ENCODE measurements around the gene POLD2.

Gene POLD2

DNA sequence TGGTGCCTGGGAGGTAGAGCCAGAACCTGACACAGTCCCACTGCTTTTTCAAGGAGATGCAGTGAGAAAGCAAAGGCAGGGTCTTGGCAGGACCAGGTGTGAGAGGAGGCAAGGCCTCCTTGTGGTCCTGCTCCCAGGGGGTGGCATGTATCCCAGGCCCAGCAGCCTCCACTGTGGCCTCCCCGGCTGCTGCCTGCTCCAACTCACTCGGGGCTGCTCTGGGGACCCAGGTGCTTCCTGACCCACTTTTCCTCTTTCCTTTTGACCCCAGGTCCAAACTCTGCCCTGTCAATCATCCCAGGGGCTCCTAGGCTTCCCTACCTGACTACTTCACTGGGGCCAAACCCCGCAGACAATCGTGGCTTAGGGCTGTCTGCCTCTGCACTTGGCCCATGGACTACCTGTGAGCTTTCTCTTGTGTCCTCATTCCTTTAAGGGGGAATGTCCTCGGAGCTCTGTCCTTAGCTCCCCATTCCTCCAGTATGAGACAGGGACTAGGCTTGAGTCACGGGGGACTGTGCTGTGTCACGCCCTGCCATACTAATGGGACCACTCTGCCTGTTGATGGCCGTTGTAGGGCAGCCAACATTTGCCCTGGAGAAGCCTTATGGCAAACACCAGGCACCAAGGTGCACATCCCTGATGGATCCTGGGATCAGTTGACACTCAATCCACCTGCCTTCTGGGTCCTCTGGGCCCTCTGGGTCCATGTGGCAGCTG, 20.3 kb downstream of the POLD2 start:
- no peak for DNase-seq (ENCODE audit: low read depth in 2 of 2)

DNA sequence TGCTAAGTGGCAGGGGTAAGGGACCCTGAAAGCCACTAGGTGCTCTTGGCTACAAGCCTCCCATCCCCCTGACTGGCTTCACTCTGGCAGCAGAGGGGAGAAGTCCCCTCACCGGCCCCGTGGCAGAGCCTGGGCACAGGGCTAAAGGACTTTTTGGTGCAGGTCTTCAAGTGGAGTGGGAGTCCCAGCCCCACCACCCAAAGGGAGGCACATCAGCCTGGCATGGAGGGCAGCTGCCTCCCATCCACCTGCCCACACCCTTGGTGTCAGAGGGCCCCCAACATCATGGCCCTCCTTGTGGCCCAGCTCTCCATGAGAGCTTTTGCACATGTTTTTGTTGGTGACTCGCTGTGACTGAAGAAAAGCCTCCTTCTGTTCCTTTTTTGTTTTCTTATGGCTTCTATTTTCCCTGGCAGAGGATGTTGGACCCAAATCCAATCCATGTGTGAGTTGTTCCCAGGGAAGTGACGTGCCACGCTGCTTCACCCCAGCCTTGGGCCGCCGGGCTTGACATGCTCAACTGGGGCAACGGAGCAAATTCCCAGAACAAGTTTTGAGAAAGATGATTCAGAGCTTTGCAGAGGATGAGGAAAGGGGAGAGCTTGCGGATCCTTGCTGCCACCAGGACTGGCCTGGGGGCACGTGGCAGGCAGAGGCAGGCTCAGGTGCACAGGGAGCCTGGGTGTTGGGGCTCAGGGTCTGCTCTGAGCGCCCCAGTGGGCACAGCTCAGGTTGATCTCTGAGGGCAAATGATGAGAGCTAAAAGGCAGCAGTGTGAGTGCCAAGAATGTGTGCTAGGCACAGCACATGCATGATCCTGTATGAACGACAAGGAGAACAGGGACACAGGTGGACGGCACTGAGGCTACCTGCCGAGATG, 21.1 kb downstream of the POLD2 start:
- DNase-seq (ENCODE audit: low read depth in 2 of 2), result no peak

DNA sequence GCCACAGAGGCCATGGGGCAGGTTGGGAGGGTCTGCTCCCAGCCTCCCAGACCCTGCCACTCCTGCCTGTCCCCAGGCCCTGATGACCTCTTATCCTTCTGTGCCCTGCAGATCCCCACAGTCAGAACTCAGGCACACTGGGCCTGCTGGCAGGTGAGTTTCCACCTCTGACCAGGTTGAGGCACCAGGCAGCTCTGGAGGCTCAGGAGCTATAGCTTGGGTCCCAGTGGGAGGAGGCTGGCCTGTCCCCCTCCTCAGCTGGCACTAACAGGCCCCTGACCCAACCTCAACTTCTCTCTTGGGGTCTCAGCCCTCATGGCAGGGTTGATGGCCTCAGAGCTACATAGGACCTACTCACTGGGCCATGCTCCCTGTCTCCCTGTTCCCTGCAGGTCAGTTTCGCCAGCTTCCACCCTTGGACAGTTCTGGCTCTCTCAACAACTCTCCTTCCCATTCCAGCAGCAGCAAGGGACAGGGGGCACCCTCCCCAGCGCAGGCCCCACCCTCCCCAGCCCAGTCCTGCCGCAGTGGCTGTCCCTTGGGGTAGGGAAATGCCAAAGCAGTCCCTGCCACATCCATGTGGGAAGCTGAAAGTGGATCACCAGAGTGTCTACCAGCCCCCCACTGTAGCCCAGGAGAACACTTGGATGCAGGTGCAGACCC, 21.9 kb downstream of the POLD2 start:
- no peak for DNase-seq (ENCODE audit: low read depth in 2 of 2)

DNA sequence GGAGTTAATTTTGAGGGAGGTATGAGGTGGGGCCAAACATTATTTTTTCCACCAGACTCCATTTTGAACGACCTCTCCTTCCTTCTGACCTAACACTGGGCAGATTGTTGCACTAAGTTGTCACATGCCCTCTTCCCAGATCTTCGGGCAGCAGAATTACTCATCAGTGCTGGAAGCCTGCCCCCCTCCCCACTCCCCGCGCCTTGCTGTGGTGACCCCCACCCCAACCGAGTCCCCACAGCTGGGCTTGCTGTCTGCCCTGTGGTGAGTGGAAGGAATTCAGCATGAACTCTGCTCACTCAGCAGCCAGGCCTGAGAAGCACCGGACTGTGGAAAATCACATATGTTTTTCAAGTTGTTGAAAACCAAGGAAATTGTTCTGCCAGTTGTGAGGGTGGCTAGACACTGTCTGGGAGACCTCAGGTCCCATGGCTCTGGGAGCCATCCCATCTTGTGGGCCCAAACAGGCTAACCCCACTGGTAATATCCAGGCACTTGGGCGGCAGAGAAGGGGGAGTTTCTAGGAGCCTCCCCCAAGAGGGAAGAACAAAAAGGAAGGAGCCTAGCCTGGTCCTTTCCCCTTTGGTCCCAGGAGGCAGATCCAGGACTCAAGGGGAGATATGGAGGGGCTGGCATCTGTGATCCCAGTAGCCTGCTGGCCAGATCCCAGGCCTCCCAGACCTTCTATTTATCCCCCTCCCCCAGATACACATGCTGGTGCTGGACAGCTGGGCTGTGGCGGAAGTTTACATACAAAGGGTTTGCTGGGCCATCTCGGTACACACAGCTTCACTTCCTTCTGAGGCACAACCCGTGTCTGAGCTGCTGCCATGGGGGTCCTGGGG, 22.7 kb downstream of the POLD2 start:
- no peak for DNase-seq (ENCODE audit: low read depth in 2 of 2)

DNA sequence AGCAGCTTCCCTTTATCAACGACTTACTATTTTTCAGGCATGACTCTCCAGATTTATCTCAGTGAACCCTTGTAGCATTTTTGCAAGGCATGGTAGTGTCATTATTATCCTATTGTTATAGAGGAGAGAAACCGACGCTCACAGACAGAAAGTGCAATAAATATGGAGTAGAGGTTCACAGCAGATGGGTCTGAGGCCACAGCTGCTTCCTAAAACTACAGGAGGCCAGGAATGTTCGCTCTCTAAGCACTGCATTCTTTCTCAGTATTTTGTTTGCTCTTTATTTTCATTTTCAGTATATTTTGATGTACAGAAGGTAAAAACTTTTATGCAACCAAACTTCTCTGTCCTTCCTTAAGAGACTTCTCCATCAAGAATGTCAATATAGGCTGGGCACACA, 23.7 kb downstream of the POLD2 start:
- DNase-seq (ENCODE audit: low read depth in 2 of 2), result no peak

DNA sequence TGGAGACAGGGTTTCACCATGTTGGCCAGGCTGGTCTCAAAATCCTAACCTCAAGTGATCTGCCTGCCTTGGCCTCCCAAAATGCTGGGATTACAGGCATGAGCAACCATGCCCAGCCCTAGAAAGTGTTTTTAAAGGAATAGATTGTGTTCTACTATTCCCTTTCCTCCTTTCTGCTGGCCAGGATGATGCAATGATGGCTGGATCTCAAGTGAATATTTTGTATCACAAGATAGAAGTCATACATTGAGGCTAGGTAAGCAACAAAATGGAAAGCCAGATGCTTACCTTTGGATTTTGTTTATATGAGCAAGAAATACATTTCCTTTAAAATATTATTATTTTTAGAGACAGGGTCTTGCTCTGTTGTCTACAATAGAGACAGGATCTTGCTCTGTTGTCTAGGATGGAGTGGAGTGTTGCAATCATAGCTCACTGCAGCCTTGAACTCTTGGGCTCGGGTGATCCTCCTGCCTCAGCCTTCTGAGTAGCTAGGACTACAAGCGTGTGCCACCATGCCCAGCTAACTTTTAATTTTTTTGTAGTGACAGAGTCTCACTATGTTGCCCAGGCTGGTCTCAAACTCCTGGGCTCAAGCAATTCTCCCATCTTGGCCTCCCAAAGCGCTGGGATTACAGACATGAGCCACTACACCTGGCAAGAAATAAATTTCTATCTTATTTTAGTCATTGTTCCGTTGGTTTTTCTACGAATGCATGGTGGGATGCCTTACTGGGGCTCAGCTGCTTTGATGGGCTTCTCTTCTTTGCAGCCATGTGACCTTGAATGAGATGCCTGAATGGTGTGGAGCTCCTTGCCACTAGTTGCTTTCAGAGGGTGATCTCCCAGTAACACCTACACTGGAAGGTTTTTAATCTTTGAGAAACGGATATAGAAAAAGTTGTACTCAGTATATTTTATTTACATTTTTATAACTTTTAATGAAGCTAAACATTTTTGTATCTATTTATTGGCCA, 25.0 kb downstream of the POLD2 start:
- DNase-seq (ENCODE audit: low read depth in 2 of 2), result no peak

DNA sequence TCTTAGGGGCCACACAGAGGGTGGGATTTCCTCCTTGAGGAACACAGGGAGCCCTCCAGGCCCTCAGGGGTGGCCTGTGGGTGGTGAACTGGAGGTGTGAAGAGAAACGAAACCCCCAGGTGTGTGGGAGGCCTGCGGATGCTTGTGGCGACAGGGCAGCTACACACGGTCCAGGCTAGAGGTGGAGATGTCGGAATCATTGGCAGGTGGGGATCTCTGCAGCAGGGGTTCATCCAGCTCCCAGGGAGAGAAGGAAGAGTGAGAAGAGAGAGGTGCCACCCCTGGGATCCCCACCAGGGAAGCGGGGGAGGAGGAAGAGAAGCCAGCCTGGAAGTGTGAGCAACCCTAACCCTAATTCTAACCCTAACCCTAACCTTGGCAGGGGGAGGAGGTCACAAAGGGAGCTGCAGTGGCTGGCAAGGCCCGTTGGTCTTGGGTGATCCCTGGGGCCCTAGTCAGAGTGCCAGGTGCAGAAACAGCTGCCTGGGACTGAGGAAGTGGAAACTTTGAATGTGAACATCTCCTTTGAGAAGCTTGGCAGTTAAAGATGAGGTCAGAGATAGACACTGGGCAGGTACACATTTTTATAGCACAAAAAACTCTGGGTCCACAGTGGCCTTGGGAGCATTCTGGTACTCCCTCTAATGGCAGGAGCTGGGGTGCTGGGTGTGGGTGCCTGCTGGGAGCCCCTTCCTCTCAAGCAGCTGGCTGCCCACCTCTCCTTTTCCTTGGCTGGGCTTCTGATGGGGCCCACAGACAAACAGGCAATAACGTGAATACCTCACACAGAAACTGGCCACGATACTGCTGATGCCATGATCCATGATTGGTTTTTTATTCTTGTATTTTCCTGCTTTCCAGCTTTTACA, 26.1 kb downstream of the POLD2 start:
- DNase-seq (ENCODE audit: low read depth in 2 of 2), result no peak

DNA sequence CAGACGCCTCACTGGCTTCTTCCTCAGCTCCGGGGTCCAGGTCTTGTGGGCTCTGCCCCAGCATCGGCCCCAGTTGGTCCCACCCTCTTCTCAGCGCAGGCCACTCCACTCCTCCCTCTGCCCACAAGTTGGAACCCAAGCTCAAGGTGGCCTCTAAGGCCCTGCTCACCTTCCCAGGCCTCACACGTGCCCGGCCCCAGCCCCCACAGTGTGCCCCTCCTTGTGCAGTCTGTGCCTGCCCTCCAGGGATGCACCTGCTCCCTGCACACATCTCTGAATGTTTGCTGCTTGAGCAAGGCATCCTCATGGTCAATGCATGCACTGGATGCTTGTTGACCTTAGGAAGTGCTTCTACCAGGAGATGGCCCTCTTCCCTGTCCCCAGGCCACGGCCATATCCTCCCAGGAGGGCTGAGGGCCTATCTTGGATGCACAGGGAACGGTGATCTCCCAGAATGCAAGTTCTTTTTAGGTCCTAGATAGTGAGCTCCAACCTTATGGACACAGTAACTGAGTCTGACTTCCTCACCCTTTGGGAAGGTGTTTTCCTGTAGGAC, 26.9 kb downstream of the POLD2 start:
- no peak for DNase-seq (ENCODE audit: low read depth in 2 of 2)

DNA sequence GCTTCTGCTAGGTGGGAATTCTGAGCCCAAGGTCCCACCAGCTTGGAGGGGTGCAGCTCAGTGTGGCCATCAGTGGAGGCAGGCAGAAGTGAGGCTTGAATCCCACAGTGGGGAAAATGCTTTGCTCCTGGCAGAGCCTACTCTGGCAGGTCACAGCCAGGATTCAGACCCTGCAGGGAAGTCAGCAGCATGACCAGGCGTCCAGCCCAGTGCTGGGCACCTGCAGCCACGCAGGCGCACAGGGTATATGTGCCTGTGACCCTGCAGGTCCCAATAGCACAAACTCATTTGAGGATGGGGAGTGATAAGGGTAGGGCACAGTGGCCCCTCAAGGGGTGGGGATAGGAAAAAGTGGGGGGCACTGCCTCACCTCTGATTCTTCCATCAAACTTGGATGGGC, 27.6 kb downstream of the POLD2 start:
- no peak for DNase-seq (ENCODE audit: low read depth in 2 of 2)

DNA sequence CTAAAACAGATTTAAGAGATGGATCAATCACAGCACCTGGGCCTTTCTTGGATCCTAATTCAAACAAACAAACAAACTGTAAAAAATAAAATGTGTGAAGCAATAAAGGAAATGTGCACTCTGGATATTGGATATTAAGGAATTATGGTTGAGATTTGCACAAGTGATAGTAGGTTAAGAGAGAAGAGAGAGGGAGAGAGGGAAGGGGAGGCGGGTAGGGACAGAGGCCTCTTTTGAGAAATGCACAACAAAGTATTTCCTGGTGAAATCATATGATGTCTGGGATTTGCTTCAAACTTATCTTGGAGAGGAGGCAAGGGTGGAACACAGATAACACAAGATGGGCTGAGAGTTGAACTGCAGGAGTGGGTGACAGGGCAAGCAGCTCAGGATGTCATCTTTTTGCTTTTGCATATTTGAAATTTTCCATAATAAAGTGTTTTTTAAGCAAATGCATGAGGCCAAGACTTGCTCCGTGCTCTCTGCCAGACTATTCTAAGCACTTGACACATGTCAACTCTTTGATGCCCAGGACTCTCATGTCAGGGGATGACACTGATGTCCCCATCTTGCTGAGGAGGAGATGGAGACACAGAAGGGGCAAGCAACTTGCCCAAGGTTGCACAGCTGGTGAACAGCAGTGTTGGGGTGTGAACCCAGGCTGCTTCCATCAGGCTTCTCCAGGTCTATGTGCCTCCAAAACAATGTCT, 28.3 kb downstream of the POLD2 start:
- DNase-seq (ENCODE audit: low read depth in 2 of 2), result no peak

DNA sequence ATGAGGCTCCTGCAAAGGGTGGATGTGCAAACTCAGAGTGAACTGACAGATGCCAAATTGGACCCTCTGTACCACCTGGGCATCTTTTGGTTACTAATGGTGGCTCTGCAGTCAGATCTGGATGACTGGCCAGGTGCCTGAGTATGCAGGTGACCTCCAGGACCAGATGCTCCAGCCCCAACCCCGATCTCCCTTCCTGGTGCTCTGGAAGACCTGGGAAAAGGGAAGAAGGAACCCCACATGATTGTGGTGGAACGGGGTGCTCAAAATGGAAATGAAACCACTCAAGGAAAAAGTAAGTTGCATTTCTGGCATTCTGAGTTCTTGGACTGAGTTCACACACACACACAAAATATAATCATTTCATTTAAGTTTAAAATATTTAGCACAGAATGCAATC, 29.0 kb downstream of the POLD2 start:
- no peak for DNase-seq (ENCODE audit: low read depth in 2 of 2)

DNA sequence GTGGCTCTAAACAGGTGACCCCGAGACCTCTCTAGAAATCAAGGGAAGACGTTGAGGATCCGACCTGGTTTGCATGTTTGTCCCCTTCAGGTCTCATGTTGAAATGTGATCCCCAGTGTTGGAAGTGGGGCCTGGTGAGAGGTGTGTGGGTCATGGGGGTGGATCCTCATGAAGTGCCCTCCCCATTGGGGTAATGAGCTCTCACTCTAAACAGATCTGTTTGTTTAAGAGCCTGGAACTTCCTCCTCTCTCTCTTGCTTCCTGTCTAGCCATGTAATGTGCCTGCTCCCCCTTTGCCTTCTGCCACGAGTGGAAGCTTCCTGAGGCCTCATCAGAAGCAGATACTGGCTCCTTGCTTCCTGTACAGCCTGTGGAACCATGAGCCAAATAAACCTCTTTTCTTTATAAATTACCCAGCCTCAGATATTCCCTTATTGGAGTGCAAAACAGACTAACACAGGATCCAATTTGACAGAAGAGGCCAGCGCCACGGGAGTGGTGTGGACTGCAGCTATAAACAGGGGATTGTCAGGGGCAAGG, 30.2 kb downstream of the POLD2 start:
- DNase-seq (ENCODE audit: low read depth in 2 of 2), result no peak

DNA sequence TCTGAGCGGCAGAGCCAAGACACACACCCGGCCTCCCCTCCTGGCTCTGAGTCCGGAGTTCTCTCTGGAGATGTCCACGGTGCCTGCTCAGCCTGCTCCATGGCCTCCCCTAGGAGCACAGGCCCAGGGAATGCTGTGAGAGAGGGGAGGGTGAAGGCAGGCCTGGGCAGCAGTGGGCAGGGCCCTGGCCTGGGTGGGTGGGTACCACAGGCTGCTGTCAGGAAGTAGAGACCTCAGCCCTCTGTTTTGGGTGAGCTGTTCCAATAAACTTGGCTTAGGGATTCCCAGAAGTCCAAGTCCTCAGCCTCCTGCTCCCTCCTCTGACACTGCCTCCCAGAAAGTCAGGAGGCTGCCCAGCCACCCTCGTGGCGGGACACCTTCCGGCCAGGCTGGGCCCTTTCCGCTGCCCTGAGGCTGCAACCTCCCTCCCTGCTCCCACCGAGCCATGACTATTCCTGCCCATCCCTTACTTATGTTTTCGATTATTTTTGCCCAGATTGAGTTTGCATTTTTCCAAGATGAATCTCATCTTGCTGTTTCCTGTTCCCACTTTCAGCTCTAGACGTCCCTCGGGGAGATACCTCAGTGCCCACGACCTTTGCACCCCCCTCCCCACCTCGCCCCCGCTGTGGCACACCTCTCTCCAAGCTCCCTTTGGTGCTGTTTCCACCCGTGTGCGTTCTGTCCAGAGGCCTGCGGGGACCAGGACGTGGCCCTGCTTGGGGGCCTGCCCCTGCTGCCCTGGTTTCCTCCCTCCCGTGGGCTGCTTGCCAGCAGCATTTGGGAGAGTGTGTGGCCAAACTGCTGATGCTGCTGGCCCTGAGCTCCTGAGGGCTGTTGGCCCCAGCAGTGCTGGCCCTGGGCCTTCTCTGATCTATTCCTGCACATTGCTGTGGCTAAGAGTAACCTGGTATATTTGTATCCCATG, 35.2 kb downstream of the POLD2 start:
- no peak for DNase-seq (ENCODE audit: low read depth in 2 of 2)

DNA sequence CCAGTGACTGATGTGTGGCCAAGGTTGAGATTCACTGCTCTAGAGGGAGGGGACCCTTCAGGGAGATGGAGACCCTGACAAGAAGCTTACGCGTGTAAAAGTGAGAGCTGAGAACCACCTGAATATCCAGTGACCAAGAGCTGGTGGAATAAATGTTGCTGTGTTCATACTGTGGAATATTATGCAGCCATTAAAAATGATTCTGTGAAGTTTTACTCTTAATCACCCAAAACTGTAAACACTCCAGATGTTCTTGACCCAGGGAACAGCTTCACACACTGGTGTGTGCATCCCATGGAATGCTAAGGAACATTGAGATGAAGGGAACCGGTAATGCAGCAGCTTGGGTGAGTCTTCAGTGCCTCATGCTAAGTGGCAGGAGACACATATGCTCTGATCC, 36.7 kb downstream of the POLD2 start:
- DNase-seq (ENCODE audit: low read depth in 2 of 2), result no peak

DNA sequence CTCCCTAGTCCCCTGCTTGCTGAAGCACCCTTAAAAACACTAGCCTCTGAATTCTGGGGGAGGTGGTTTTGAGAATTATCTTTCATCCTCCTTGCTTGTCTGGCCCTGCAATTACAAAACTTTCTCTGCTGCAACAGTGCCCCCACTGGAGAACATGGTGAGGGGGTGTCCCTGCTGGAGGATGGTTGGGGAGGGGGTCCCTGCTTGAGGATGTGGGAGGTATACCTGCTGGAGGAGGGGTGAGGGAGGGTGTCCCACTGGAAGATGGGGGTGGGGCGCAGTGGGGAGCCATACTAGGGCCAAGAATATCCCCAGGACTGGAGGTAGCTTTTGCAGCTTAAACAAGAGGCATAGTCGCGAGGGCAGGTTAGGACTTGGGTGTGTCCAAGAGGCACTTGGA, 37.8 kb downstream of the POLD2 start:
- DNase-seq (ENCODE audit: low read depth in 2 of 2), result no peak

DNA sequence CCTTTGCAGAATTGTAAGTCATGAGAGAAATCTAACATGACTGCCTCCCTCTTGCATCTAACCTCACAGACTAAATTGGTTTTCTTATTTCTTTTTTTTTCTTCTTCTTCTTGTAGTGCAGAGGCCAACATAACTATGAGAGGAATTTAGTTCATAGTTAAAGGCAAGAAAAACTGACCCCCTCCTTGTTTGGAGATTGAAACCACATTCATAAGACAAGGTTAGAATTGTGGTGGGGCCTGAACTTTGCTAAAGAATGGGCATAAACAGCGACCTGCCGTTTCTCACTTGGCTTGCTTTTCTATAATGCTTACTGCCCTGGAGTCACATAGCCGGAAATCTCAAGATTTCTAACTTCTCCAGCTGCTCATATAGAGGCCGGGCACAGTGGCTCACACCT, 38.6 kb downstream of the POLD2 start:
- no peak for DNase-seq (ENCODE audit: low read depth in 2 of 2)

DNA sequence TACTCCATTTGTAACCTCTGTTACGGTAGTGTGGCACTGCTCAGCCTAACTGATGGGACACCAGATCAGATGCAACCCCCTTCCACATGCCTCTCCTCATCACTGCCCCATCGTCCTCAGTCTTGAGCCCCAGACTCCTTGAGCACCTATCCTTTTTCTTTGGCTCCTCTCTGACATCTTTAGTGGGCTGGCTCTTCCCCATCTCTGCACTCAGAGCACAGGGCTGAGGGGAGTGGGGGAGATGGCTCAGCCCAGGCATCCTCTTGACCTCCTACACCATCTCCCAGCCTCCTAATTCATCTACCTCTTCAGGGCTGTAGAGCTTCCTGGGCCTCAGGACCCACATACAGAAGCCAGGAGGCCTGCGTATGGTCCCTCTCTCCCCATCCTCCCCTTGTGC, 39.6 kb downstream of the POLD2 start:
- no peak for DNase-seq (ENCODE audit: low read depth in 2 of 2)
